Psoas muscle (tissue), 8 donors: ENCODE measurements around the gene DAPP1. TPM values are rescaled to one million over a fixed set of nuclear protein-coding genes. Genes with fewer than 3 reads are reported as not detected.

Source experiments
- ATAC-seq, 4 donors: fragments of 200-7000 bp; cut with Tn5 transposase; one replicate each; pipeline ENCODE4 v1.9.1; 2020; ENCODE audit warnings: moderate library complexity in 3 of 4, mild to moderate bottlenecking in 2 of 4
- DNase-seq, 2 donors: peaks; one replicate each; pipeline ENCODE4 v3.0.0-alpha.2; 2020
- H3K27ac ChIP-seq: fragments of 200-600 bp; one replicate; pipeline ENCODE4 v1.8.0; 2022
- H3K27me3 ChIP-seq, 3 donors: fragments of 200-600 bp in 1 of 3; one replicate each; pipeline versions ENCODE4 v1.6.1 to v1.8.0; 2013 to 2022; ENCODE audit warnings: low read length in 2 of 3, mild to moderate bottlenecking in 2 of 3, moderate library complexity in 1 of 3; ENCODE audit not compliant: insufficient read depth in 3 of 3
- H3K36me3 ChIP-seq, 2 donors: fragments of 200-600 bp in 1 of 2; one replicate each; pipeline versions ENCODE4 v1.6.1 to v1.8.0; 2013 to 2022; ENCODE audit warnings: low read depth in 1 of 2, mild to moderate bottlenecking in 1 of 2, moderate library complexity in 1 of 2; ENCODE audit not compliant: insufficient read depth in 1 of 2
- H3K4me1 ChIP-seq: fragments of 200-600 bp; one replicate; pipeline ENCODE4 v1.8.0; 2022
- H3K4me3 ChIP-seq: fragments of 200-600 bp; one replicate; pipeline ENCODE4 v1.8.0; 2022; ENCODE audit warnings: mild to moderate bottlenecking
- H3K9me3 ChIP-seq: fragments of 200-600 bp; one replicate; pipeline ENCODE4 v1.8.0; 2022
- WGBS, 3 donors: extraction: QIAGEN DNeasy Blood & Tissue Kit; methylation state at CpG; one replicate each; pipeline versions ENCODE4 v1.1.6 to v1.1.7; 2013; 5-methylcytosine and 5-hydroxymethylcytosine counted together
- intact Hi-C, 2 donors: fragments of 100-400 bp; cut with DNase I; formaldehyde crosslinking; loops; one replicate each; pipeline versions ENCODE4 v1.11.0 to v1.14.2; 2022
- polyA plus RNA-seq, 3 donors: library from polyadenylated mRNA; stranded (reverse); fragments of 200-250 nt; gene quantifications; one replicate each; pipeline ENCODE4 v1.2.3, GENCODE V29; 2013
- total RNA-seq, 4 donors: library from RNA; stranded (reverse); fragmentation: NEBNext Ultra II Directional in 2 of 4; extraction: Animal tissue kit (Norgen Biotek cat#: 25700) in 2 of 4; gene quantifications; one replicate each; pipeline versions ENCODE4 v1.2.1 to v1.2.4, GENCODE V29; 2021 to 2023
- TF ChIP-seq, protein P1 (sequence below): fragments of 200-600 bp; IDR thresholded peaks from one replicate; pipeline ENCODE4 v1.8.0; 2022; ENCODE audit warnings: antibody characterized with exemption
- donor health status: healthy with polysubstance abuse.
- donor health status: DM: no; HTN: no; CAD: no; lungs with moderate emphysema.
- donor health status: Bipolar disorder and iron deficiency.
- donor health status: healthy.
- donor health status: DM: yes; HTN: yes; CAD: no.
- donor health status: DM: no; HTN: no; CAD: no.
- donor health status: DM: no; HTN: no; CAD: no.
- donor health status: DM: yes; HTN: yes; CAD: no.

Gene DAPP1
- total and polyA plus RNA-seq, 7 donors: 0.06 to 1.3 (median 0.52) TPM

DNA sequence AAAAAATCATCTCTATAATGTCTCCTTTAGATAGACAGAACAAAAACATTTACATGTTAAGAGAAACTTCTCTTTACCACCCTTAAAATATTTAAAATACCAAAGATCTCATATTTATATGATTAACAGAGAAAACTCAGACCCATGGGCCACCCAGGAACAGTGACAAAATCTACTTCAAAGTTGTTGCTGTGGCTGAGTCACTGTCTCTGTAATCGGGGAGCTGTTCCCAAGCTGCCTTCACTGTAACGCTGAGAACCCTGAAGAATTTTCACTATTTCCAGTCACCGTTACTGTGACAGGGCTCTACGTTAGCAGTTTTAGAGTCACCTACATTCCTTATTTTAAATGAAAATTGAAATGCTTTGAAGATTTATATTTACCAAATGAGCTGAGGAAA is 9.0 kb upstream of the DAPP1 start:
- Histone ChIP-seq H3K27ac (peak overlapping the region; percentile 69), H3K4me1 (peaks cover 38% of the 10 kb centered on the region), H3K36me3 (no peaks in the 10 kb centered on the region), H3K27me3 (no peaks in the 10 kb centered on the region), H3K9me3 (no peaks in the 10 kb centered on the region), H3K4me3 (no peak overlapping the region)
- DNase-seq (no peak), ATAC-seq (peak in 3 of 4 donors; percentile 35 to 73 (median 68))
- intact Hi-C loops: loop anchor here (1.0 to 5.0 kb wide), 4 partner anchors 85 to 247 kb away; no protein-coding TSS in a partner anchor
- TF ChIP-seq, protein P1, sequence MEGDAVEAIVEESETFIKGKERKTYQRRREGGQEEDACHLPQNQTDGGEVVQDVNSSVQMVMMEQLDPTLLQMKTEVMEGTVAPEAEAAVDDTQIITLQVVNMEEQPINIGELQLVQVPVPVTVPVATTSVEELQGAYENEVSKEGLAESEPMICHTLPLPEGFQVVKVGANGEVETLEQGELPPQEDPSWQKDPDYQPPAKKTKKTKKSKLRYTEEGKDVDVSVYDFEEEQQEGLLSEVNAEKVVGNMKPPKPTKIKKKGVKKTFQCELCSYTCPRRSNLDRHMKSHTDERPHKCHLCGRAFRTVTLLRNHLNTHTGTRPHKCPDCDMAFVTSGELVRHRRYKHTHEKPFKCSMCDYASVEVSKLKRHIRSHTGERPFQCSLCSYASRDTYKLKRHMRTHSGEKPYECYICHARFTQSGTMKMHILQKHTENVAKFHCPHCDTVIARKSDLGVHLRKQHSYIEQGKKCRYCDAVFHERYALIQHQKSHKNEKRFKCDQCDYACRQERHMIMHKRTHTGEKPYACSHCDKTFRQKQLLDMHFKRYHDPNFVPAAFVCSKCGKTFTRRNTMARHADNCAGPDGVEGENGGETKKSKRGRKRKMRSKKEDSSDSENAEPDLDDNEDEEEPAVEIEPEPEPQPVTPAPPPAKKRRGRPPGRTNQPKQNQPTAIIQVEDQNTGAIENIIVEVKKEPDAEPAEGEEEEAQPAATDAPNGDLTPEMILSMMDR: no peak
- WGBS, 3 donors: 21 to 29% (median 25%) methylated on average over 4 of the region's 4 CpGs

- Histone ChIP-seq H3K4me1 (peaks cover 31% of the 10 kb centered on the region), H3K27me3 (no peaks in the 10 kb centered on the region), H3K36me3 (no peaks in the 10 kb centered on the region), H3K9me3 (no peaks in the 10 kb centered on the region), H3K4me3 (no peak overlapping the region), H3K27ac (peak overlapping the region; percentile 69)
- DNase-seq (peak; percentile 47 to 71), ATAC-seq (peak; percentile 88 to 96 (median 92))
- WGBS, 3 donors: 32 to 36% (median 33%) methylated on average over 13 of the region's 13 CpGs
- TF ChIP-seq, protein P1: peak; percentile 84
- intact Hi-C loops: loop anchor here (1.0 to 5.0 kb wide), 3 partner anchors 86 to 248 kb away; no protein-coding TSS in a partner anchor
Observed at GRCh38 chr4:99808260-99808857, 8.3 kb upstream of the DAPP1 start.

GRCh38 chr4:99809326-99809725 is 7.3 kb upstream of the DAPP1 start:
- no peak for DNase-seq
- no peaks in the 10 kb centered on the region for H3K9me3 ChIP-seq
- H3K4me3 ChIP-seq: no peak overlapping the region
- no peaks in the 10 kb centered on the region for H3K27me3 ChIP-seq
- TF ChIP-seq, protein P1: no peak
- no peak overlapping the region for H3K27ac ChIP-seq
- H3K4me1 ChIP-seq: peaks cover 22% of the 10 kb centered on the region
- no peak for ATAC-seq
- intact Hi-C loops: loop anchor here (2.0 to 5.0 kb wide), 2 partner anchors 87 to 249 kb away; no protein-coding TSS in a partner anchor
- H3K36me3 ChIP-seq: no peaks in the 10 kb centered on the region
- 56 to 87% (median 69%) methylated on average over 1 of the region's 1 CpG for WGBS, 3 donors

- H3K27me3 ChIP-seq: no peaks in the 10 kb centered on the region
- ATAC-seq: no peak
- no peak for DNase-seq
- H3K36me3 ChIP-seq: no peaks in the 10 kb centered on the region
- H3K27ac ChIP-seq: no peak overlapping the region
- intact Hi-C loops: loop anchor here in 1 of 2 donors (10.0 kb wide), 1 partner anchor 134 kb away; the partner anchor contains the start of gene DNAJB14
- H3K4me3 ChIP-seq: no peak overlapping the region
- TF ChIP-seq, protein P1: no peak
- H3K9me3 ChIP-seq: no peaks in the 10 kb centered on the region
- H3K4me1 ChIP-seq: peaks cover 20% of the 10 kb centered on the region
Observed at GRCh38 chr4:99810536-99810935, 6.1 kb upstream of the DAPP1 start.

- no peak for DNase-seq
- no peaks in the 10 kb centered on the region for H3K27me3 ChIP-seq
- TF ChIP-seq, protein P1: no peak
- H3K27ac ChIP-seq: no peak overlapping the region
- no peak for ATAC-seq
- no peaks in the 10 kb centered on the region for H3K9me3 ChIP-seq
- H3K36me3 ChIP-seq: no peaks in the 10 kb centered on the region
- intact Hi-C loops: loop anchor here in 1 of 2 donors (10.0 kb wide), 1 partner anchor 134 kb away; the partner anchor contains the start of gene DNAJB14
- WGBS, 3 donors: 67 to 79% (median 73%) methylated on average over 1 of the region's 1 CpG
- no peak overlapping the region for H3K4me3 ChIP-seq
- peaks cover 20% of the 10 kb centered on the region for H3K4me1 ChIP-seq
Observed at GRCh38 chr4:99811117-99811516, 5.5 kb upstream of the DAPP1 start.
